Right ventricle myocardium superior (tissue), 1 donor: ENCODE results near the gene CELA3A. TPM values are rescaled to one million over a fixed set of nuclear protein-coding genes. Genes with fewer than 3 reads are reported as not detected.

Source experiments
- ATAC-seq: fragments of 200-7000 bp; cut with Tn5 transposase; one replicate; pipeline ENCODE4 v1.9.1; 2020; ENCODE audit warnings: mild to moderate bottlenecking; ENCODE audit not compliant: poor library complexity
- DNase-seq: peaks from one replicate; pipeline ENCODE4 v3.0.0-alpha.2; 2020
- intact Hi-C: fragments of 100-400 bp; cut with DNase I; formaldehyde crosslinking; loops from one replicate; pipeline ENCODE4 v1.11.2; 2022
- total RNA-seq: library from RNA; stranded (reverse); fragmentation: NEBNext Ultra II Directional; extraction: Animal tissue kit (Norgen Biotek cat#: 25700); gene quantifications from one replicate; pipeline ENCODE4 v1.2.1, GENCODE V29; 2021
- donor health status: DM: no; HTN: yes; CAD: no; lungs with severe emphysema.

Gene CELA3A
- total RNA-seq, 1 donor from 2014 or later = not detected

GRCh38 chr1:22038036-22038435 is 36.6 kb downstream of the CELA3A start:
- ATAC-seq (peak; percentile 77), DNase-seq (no peak)
- intact Hi-C loops = no loop called here

- intact Hi-C loops = no loop called here
- peak; percentile 81 for DNase-seq
Observed at GRCh38 chr1:22039594-22040285, 38.3 kb downstream of the CELA3A start.

GRCh38 chr1:22040286-22040623 is 38.8 kb downstream of the CELA3A start:
- ATAC-seq (no peak), DNase-seq (no peak)
- intact Hi-C loops = no loop called here

More at GRCh38 chr1:22039594-22040285, 38.3 kb downstream of the CELA3A start:
- peak; percentile 83 for ATAC-seq

DNA sequence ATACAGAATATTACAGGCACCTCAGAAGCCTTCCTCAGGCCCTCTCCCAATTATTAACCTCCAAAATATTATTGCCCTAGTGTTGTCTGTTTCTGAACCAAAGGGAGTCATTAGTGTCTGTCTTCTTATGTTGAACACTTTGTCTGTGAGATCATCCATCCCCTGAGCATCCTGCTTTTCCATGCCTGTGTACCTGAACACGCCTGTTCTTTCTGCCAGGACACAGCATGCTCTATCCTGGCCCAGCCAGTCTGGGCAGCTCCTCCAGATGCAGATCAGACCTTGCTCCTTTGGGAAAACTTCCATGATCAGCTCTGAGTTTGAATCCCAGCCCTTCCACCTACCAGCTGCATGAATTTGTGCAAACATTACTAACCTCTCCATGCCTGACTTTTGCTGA is 40.0 kb downstream of the CELA3A start:
- no peak for DNase-seq
- intact Hi-C loops = no loop called here
- no peak for ATAC-seq

GRCh38 chr1:22043198-22043769 is 41.8 kb downstream of the CELA3A start:
- ATAC-seq (no peak), DNase-seq (no peak)
- intact Hi-C loops = no loop called here

DNA sequence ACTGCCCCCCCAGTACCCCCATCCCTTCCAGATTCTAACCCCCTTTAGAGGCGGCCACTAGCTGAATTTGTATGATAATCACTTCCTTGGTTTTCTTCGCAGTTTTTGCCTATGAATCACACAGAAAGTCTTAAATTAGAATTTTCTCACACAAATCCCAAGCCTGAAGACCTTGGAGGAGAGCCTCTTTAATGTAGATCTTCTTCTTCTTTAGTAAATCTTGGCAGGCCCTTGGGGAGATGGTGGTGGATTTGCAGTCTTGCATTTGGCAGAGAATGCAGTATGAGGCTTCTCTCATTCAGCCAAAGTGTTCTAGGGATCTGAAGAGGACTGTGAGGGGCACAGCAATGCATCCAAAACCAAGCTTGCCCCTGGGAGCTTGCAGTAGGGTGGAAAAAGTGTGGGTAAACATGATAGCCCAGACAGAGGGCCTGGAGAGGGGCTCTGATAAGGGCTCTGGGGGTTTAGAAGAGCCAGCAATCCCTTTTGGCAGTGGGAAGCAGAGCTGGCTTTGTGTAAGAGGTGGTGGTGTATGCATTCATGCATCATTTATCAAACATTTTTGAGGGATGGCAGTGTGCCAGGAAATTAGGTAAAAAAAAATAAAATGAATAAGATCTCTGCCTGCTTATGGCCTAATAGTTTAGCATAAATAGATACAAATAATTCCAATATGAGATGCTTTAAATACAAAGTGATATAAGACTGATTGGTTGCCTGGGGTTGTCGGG is 43.4 kb downstream of the CELA3A start:
- intact Hi-C loops = no loop called here
- no peak for DNase-seq
- no peak for ATAC-seq

DNA sequence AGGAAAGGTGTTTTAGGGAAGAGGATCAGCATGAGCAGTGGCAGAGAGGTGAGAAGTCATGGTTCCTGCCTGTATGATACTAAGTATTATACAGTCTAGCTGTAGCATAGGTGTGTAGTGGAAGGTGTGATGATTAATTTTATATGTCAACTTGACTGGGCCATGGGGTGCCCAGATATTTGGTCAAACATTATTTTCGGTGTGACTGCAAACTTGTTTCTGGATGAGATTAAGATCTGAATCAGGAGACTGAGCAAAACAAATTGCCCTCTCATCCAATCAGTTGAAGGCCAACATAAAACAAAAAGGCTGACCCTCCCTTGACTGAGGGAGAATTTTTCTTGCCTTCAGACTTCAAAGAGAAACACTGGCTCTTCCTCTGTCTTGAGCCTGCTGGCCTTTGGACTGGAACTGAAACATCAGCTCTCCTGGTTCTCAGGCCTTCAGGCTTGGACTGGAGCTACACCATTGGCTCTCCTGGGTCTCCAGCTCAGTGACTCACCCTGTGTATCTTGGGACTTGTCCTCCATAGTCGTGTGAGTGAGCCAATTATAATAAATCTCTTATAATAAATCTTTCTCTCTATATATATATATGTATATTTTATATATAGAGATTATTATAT is 44.3 kb downstream of the CELA3A start:
- DNase-seq (no peak), ATAC-seq (no peak)
- intact Hi-C loops = no loop called here

DNA sequence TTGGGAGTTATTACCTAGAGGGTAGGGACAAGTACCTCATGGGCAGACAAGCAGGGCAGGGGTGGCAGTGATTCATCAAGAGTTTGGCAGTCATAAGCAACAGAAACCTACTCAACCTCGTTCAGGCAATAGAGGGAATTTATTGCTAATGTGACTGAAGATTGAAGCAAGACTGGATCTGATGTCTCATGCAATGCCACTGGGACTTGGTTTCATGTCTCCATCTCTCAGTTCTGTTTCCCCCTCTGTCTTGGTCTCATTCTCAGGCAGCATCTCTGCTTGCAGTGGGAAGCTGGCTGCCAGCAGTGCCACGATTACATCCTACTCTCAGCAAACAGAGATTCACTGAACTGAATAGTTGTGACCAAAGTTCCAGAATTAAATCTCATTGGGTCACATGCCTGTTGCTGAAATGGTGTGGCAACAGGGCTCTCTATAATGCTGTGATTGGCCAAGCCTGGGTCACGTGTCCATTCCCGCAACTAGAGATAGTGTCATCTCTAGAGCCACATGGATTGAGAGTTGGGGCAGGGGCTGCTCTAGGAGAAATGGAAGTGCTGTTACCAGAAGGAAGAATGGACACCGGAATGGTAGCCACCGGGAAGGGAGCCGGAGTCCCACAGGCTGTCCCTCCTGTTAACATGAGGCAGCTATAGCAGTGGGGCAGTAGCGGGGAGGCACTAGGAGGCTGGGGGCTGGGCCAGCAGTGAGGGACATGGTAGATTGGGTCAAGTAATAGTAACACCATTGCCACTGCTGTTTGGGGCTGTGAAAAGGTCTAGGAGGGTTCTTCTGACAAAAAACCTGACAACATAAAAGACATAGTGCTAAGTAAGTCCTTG is 47.1 kb downstream of the CELA3A start:
- intact Hi-C loops = no loop called here
- DNase-seq (no peak), ATAC-seq (no peak)

- intact Hi-C loops = no loop called here
- ATAC-seq (no peak), DNase-seq (no peak)
Observed at GRCh38 chr1:22050330-22050729, 48.9 kb downstream of the CELA3A start.

DNA sequence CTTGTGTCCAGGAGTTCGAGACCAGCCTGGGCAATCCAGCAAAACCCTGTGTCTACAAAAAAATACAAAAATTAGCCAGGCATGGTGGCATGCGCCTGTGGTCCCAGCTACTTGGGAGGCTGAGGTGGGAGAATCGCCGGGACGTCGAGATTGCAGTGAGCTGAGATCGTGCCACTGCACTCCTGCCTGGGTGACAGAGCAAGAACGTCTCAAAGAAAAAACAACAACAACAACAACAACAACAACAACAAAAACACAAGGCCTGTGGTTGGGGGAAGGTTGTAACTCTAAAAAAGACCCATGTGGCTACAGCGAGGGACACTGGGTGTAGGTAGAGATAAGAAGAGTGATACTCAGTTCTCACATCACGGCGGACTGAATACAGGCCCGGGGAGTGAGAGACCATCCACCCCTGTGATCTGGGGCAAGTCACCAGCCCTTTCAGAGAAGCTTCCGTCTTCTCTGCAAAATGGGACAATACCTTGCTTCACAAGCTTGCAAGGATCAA is 50.2 kb downstream of the CELA3A start:
- DNase-seq = no peak
- intact Hi-C loops = no loop called here
- ATAC-seq = no peak

GRCh38 chr1:22052115-22053016 is 50.9 kb downstream of the CELA3A start, which contains the start of gene CDC42:
TSS of gene CDC42 (plus strand) at chr1:22052709. CDS start at chr1:22078479, 25,770 bp downstream.
- peak; percentile 98 for DNase-seq
- ATAC-seq = peak; percentile 97

GRCh38 chr1:22053017-22053860 is 51.8 kb downstream of the CELA3A start:
- DNase-seq = peak; percentile 77
- intact Hi-C loops = no loop called here
- ATAC-seq = peak; percentile 79

More at GRCh38 chr1:22052115-22053016, 50.9 kb downstream of the CELA3A start, which contains the start of gene CDC42:
- intact Hi-C loops = no loop called here

GRCh38 chr1:22053861-22054770 is 52.7 kb downstream of the CELA3A start:
- ATAC-seq (no peak), DNase-seq (no peak)
- intact Hi-C loops = no loop called here

DNA sequence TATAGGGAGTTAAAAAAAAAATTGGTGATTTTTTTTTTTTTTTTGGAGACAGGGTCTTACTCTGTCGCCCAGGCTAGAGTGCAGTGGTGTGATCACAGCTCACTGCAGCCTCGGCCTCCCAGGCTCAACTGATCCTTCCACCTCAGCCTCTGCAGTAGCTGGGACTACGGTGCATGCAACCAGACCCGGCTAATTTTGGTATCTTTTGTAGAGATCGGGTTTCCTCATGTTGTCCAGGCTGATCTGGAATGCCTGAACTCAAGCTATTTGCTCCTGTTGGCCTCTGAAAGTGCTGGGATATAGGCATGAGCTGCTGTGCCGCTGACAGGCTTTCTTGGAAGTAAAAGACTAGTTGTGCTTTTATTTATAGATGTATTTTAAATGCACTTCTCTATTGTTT is 54.0 kb downstream of the CELA3A start:
- DNase-seq = no peak
- intact Hi-C loops = no loop called here
- no peak for ATAC-seq

GRCh38 chr1:22056043-22056442 is 54.6 kb downstream of the CELA3A start:
- ATAC-seq (no peak), DNase-seq (no peak)
- intact Hi-C loops = no loop called here

- ATAC-seq (no peak), DNase-seq (no peak)
- intact Hi-C loops = no loop called here
Observed at GRCh38 chr1:22056936-22057335, 55.5 kb downstream of the CELA3A start.
